ENCODE measurements around the gene GADD45A.

- no peak for TF ChIP-seq OSR1 (CRISPR knock-in tag; IDR thresholded peaks at IDR 0.05)
- TF ChIP-seq ZFP3 (CRISPR knock-in tag; IDR thresholded peaks at IDR 0.05): no peak
- no peak for TF ChIP-seq PATZ1 (CRISPR knock-in tag; IDR thresholded peaks at IDR 0.05; ENCODE audit: borderline replicate concordance)
- no peak for TF ChIP-seq ZC3H10 (CRISPR knock-in tag; IDR thresholded peaks at IDR 0.05)
- TF ChIP-seq ESRRG (CRISPR knock-in tag; IDR thresholded peaks at IDR 0.05): no peak
- no peak for TF ChIP-seq ZFP30 (CRISPR knock-in tag; IDR thresholded peaks at IDR 0.05)
- no peak for TF ChIP-seq ISL1 (CRISPR knock-in tag; IDR thresholded peaks at IDR 0.05)
- no peak for TF ChIP-seq ARNTL (CRISPR knock-in tag; IDR thresholded peaks at IDR 0.05; ENCODE audit: borderline replicate concordance, low read depth)
- TF ChIP-seq POU6F1 (CRISPR knock-in tag; IDR thresholded peaks at IDR 0.05; ENCODE audit: borderline replicate concordance, low read depth): no peak
- no peak for TF ChIP-seq CSDC2 (CRISPR knock-in tag; IDR thresholded peaks at IDR 0.05)
- no peak for TF ChIP-seq TCF4 (CRISPR knock-in tag; IDR thresholded peaks at IDR 0.05; ENCODE audit: borderline replicate concordance)
- TF ChIP-seq GLIS3 (CRISPR knock-in tag; IDR thresholded peaks at IDR 0.05): no peak
- TF ChIP-seq TOX (CRISPR knock-in tag; IDR thresholded peaks at IDR 0.05; ENCODE audit: borderline replicate concordance): no peak
- no peak for TF ChIP-seq RARB (CRISPR knock-in tag; IDR thresholded peaks at IDR 0.05)
These were observed 16.9 kb downstream of the GADD45A start for GRCh38 chr1:67701876-67702275.
